Neural cell (in vitro differentiated cells): Measurements from ENCODE around the gene RCOR3.

ENCODE experiments used
- CTCF ChIP-seq: fragments of 450-650 bp; IDR thresholded peaks from 2 replicates; pipeline ENCODE4 v1.5.1; 2014; ENCODE audit warnings: antibody characterized with exemption, mild to moderate bottlenecking, moderate library complexity; ENCODE audit not compliant: poor library complexity, severe bottlenecking
- EP300 ChIP-seq: fragments of 450-650 bp; conservative IDR thresholded peaks from 2 replicates; pipeline ENCODE4 v1.6.1; 2014; ENCODE audit warnings: antibody characterized with exemption, mild to moderate bottlenecking, moderate library complexity; ENCODE audit not compliant: poor library complexity, severe bottlenecking

DNA sequence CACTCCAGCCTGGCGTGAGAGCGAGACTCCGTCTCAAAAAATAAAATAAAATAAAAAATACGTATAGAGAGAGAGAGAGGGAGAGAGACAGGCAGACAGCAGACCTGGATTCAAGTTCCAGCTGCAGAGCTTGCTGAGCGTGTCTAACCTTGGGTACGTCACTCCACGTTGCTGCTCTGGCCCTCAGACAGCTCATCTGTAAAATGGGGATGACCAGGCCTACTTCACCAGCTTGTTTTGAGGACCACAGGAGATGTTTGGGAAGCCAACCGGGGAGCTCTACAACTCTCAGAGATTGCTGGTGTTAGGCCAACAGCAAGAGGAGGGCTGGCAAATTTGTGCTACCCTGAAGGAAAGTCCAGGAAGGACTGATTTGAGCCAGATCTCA, 67.0 kb downstream of the RCOR3 start:
- TF ChIP-seq EP300 (no peak), CTCF (no peak)
